SU-DHL-6 (cell line): ENCODE results near the gene SDHD.

Source experiments
- EZH2phosphoT487 ChIP-seq: fragments of 200-600 bp; sonication (generic), shearing (Covaris generic); conservative IDR thresholded peaks from 2 replicates; pipeline ENCODE4 v1.6.1; 2018; ENCODE audit warnings: mild to moderate bottlenecking, antibody characterized with exemption, low read length, moderate library complexity, mixed read lengths
- TF ChIP-seq, protein P1 (sequence below): fragments of 200-600 bp; sonication (generic); IDR thresholded peaks from one replicate; pipeline ENCODE4 v1.5.1; 2017; ENCODE audit warnings: antibody characterized with exemption, mild to moderate bottlenecking, low read length, moderate library complexity; ENCODE audit not compliant: insufficient read depth, poor library complexity, severe bottlenecking

DNA sequence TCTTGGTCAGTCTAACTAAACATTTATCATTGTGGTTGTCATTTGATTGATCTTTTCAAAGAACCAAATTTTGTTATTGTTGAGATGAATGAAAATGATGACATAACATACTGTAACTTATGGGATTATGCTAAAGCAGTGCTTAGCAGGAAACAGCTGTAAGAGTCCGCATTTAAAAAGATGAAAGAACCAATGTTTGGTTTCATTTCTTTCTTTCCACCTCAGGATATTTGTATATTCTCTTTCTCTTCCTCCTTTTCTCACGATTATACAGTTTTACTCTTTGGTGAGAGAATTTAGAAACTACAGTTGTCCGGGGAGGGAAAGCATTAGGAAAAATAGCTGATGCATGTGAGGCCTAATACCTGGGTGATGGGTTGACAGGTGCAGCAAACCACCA, 36.0 kb upstream of the SDHD start:
- TF ChIP-seq, protein P1, sequence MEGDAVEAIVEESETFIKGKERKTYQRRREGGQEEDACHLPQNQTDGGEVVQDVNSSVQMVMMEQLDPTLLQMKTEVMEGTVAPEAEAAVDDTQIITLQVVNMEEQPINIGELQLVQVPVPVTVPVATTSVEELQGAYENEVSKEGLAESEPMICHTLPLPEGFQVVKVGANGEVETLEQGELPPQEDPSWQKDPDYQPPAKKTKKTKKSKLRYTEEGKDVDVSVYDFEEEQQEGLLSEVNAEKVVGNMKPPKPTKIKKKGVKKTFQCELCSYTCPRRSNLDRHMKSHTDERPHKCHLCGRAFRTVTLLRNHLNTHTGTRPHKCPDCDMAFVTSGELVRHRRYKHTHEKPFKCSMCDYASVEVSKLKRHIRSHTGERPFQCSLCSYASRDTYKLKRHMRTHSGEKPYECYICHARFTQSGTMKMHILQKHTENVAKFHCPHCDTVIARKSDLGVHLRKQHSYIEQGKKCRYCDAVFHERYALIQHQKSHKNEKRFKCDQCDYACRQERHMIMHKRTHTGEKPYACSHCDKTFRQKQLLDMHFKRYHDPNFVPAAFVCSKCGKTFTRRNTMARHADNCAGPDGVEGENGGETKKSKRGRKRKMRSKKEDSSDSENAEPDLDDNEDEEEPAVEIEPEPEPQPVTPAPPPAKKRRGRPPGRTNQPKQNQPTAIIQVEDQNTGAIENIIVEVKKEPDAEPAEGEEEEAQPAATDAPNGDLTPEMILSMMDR, result no peak
- TF ChIP-seq EZH2phosphoT487, result no peak
